ENCODE results near the gene PCYOX1L.

PCYOX1L gene

DNA sequence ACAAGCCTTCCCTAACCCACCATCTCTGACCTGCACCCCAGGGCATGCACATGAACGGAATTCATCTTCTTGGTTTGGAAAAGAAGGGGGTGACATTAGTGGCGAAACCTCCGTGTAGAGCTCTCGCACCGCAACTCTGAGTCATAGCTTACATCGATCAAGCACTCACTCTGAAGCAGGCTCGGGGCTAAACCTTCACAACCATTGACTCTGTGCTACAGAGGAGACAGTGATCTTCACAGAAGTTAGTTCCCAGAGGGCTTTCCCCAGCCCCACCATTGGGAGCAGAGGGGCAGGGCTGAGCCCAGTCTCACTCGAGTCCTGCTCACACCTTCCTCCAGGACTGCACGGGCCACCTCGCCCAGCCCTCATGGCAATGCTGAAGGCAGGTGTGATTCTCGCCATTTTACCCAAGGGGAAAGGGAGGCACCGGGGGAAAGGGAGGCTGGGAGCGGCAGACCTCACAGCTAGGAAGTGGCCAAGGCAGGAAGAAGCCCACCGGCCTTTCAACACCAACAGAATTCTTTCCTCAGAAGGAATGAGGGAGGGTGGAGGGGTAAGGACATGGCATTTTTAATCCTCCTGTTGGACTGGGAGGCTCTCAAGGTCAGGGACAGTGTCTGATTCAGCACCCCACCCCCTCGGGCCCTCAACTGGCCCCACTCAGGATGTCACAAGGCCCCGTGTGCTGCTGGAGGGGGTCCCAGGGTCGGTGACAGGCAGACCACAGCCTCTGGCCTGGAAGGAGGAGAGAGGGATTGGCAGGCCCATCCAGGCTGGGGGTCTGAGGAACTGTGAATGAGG is 47.1 kb downstream of the PCYOX1L start:
- H3K36me3 ChIP-seq (ENCODE audit: insufficient read depth, low read length), result peaks cover 29% of the 10 kb centered on the region
- H3K4me3 ChIP-seq (ENCODE audit: low read depth in 1 of 2, low read length in 2 of 2), result peak overlapping the region in 1 of 2 donors; percentile 53
- peaks cover 43% of the 10 kb centered on the region for H3K4me1 ChIP-seq (ENCODE audit: insufficient read depth, low read length)
- no peaks in the 10 kb centered on the region for H3K9me3 ChIP-seq (ENCODE audit: low read length)
- no peaks in the 10 kb centered on the region for H3K27me3 ChIP-seq (ENCODE audit: control insufficient read depth in 1 of 2, insufficient read depth in 2 of 2, low read length in 2 of 2)
- peak overlapping the region; percentile 91 for H3K27ac ChIP-seq (ENCODE audit: low read depth, low read length)
- peak overlapping the region; percentile 79 for H3K9ac ChIP-seq (ENCODE audit: low read length)

GRCh38 chr5:149405550-149406202 is 47.8 kb downstream of the PCYOX1L start:
- H3K36me3 ChIP-seq (ENCODE audit: insufficient read depth, low read length), result peaks cover 36% of the 10 kb centered on the region
- peak overlapping the region; percentile 91 for H3K27ac ChIP-seq (ENCODE audit: low read depth, low read length)
- H3K27me3 ChIP-seq (ENCODE audit: control insufficient read depth in 1 of 2, insufficient read depth in 2 of 2, low read length in 2 of 2), result no peaks in the 10 kb centered on the region
- H3K9me3 ChIP-seq (ENCODE audit: low read length), result no peaks in the 10 kb centered on the region
- peak overlapping the region; percentile 79 for H3K9ac ChIP-seq (ENCODE audit: low read length)
- peak overlapping the region in 1 of 2 donors; percentile 53 for H3K4me3 ChIP-seq (ENCODE audit: low read depth in 1 of 2, low read length in 2 of 2)
- H3K4me1 ChIP-seq (ENCODE audit: insufficient read depth, low read length), result peaks cover 36% of the 10 kb centered on the region

GRCh38 chr5:149406203-149406978 is 48.5 kb downstream of the PCYOX1L start:
- H3K27ac ChIP-seq (ENCODE audit: low read depth, low read length), result peak overlapping the region; percentile 99
- H3K4me1 ChIP-seq (ENCODE audit: insufficient read depth, low read length), result peaks cover 32% of the 10 kb centered on the region
- peak overlapping the region; percentile 99 for H3K9ac ChIP-seq (ENCODE audit: low read length)
- no peaks in the 10 kb centered on the region for H3K9me3 ChIP-seq (ENCODE audit: low read length)
- no peaks in the 10 kb centered on the region for H3K27me3 ChIP-seq (ENCODE audit: control insufficient read depth in 1 of 2, insufficient read depth in 2 of 2, low read length in 2 of 2)
- H3K4me3 ChIP-seq (ENCODE audit: low read depth in 1 of 2, low read length in 2 of 2), result peak overlapping the region; percentile 98 to 99
- peaks cover 43% of the 10 kb centered on the region for H3K36me3 ChIP-seq (ENCODE audit: insufficient read depth, low read length)

GRCh38 chr5:149406979-149407306 is 49.1 kb downstream of the PCYOX1L start:
- H3K9ac ChIP-seq (ENCODE audit: low read length), result peak overlapping the region; percentile 99
- H3K36me3 ChIP-seq (ENCODE audit: insufficient read depth, low read length), result peaks cover 49% of the 10 kb centered on the region

GRCh38 chr5:149407323-149408251 is 49.7 kb downstream of the PCYOX1L start:
- Histone ChIP-seq H3K27me3 (ENCODE audit: control insufficient read depth in 1 of 2, insufficient read depth in 2 of 2, low read length in 2 of 2) (no peaks in the 10 kb centered on the region), H3K4me1 (ENCODE audit: insufficient read depth, low read length) (peaks cover 32% of the 10 kb centered on the region), H3K36me3 (ENCODE audit: insufficient read depth, low read length) (peaks cover 55% of the 10 kb centered on the region), H3K9me3 (ENCODE audit: low read length) (no peaks in the 10 kb centered on the region), H3K27ac (ENCODE audit: low read depth, low read length) (peak overlapping the region; percentile 99), H3K9ac (ENCODE audit: low read length) (peak overlapping the region; percentile 99), H3K4me3 (ENCODE audit: low read depth in 1 of 2, low read length in 2 of 2) (peak overlapping the region; percentile 98 to 99)

More at GRCh38 chr5:149406979-149407306, 49.1 kb downstream of the PCYOX1L start:
- Histone ChIP-seq H3K9me3 (ENCODE audit: low read length) (no peaks in the 10 kb centered on the region), H3K4me3 (ENCODE audit: low read depth in 1 of 2, low read length in 2 of 2) (peak overlapping the region; percentile 98 to 99), H3K27me3 (ENCODE audit: control insufficient read depth in 1 of 2, insufficient read depth in 2 of 2, low read length in 2 of 2) (no peaks in the 10 kb centered on the region), H3K27ac (ENCODE audit: low read depth, low read length) (peak overlapping the region; percentile 99), H3K4me1 (ENCODE audit: insufficient read depth, low read length) (peaks cover 32% of the 10 kb centered on the region)

DNA sequence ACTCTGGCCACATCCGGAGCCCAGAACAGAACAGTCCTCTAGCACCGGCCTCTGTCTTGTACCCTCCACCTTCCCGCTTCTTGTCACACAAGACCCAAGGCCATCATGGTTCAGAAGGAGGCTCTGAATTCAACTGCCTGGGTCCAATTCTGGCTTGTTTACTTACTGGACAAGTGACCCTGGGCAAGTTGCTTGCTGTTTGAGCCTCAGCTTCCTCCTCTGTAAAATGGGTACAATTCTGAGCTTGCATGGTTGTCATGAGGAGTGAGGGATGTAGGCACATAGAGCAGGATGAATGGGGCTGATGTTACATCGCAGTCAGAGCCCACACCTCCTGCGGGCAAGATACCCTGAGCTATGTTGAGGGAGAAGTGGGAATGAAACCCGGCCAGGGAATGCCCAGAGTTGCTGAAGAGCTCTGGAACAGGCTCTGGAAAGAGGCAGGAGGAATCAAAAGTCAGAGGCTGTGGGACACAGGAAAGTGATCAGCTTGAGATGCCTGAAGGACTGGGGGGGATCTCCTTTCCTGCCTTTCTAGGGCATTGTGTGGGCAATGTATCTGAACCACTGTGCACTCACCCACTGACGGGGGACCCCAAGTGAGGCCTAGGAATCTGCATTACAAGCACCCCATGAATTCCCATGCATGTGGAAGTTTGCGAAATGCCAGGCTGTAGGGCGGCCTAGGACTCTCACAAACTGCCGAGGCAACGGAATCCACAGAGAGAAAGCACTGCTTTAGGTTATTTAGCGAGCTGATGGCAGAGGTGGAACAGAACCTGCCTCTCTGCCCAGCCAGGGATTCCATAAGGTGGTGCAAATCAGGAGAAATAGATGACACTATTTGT is 50.6 kb downstream of the PCYOX1L start:
- no peaks in the 10 kb centered on the region for H3K9me3 ChIP-seq (ENCODE audit: low read length)
- H3K4me3 ChIP-seq (ENCODE audit: low read depth in 1 of 2, low read length in 2 of 2), result peak overlapping the region; percentile 98 to 99
- H3K27ac ChIP-seq (ENCODE audit: low read depth, low read length), result peak overlapping the region; percentile 99
- peak overlapping the region; percentile 99 for H3K9ac ChIP-seq (ENCODE audit: low read length)
- H3K36me3 ChIP-seq (ENCODE audit: insufficient read depth, low read length), result peaks cover 64% of the 10 kb centered on the region
- peaks cover 31% of the 10 kb centered on the region for H3K4me1 ChIP-seq (ENCODE audit: insufficient read depth, low read length)
- no peaks in the 10 kb centered on the region for H3K27me3 ChIP-seq (ENCODE audit: control insufficient read depth in 1 of 2, insufficient read depth in 2 of 2, low read length in 2 of 2)

- Histone ChIP-seq H3K4me1 (ENCODE audit: insufficient read depth, low read length) (peaks cover 24% of the 10 kb centered on the region), H3K27me3 (ENCODE audit: control insufficient read depth in 1 of 2, insufficient read depth in 2 of 2, low read length in 2 of 2) (no peaks in the 10 kb centered on the region), H3K9me3 (ENCODE audit: low read length) (no peaks in the 10 kb centered on the region), H3K36me3 (ENCODE audit: insufficient read depth, low read length) (peaks cover 72% of the 10 kb centered on the region), H3K9ac (ENCODE audit: low read length) (peak overlapping the region; percentile 99), H3K4me3 (ENCODE audit: low read depth in 1 of 2, low read length in 2 of 2) (peak overlapping the region; percentile 98 to 99), H3K27ac (ENCODE audit: low read depth, low read length) (peak overlapping the region; percentile 99)
Observed at GRCh38 chr5:149409268-149409948, 51.6 kb downstream of the PCYOX1L start.

DNA sequence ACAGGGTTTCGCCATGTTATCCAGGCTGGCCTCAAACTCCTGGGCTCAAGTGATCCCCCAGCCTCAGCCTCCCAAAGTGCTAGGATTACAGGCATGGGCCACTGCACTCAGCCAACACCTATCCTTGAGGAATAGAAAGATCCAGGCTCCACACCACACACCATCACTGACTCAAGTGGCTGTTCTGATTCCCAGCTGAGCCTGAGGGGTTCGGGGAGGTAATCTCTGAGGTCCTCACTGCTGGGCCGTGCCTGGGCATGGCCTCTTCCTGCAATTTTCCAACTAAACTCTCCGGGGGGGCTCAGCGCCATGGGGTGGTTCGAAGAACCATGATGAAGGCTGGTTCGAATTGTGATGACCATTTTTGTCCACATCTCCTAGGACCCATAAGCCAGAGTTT is 52.2 kb downstream of the PCYOX1L start:
- H3K27me3 ChIP-seq (ENCODE audit: control insufficient read depth in 1 of 2, insufficient read depth in 2 of 2, low read length in 2 of 2), result no peaks in the 10 kb centered on the region
- peak overlapping the region; percentile 98 to 99 for H3K4me3 ChIP-seq (ENCODE audit: low read depth in 1 of 2, low read length in 2 of 2)
- peak overlapping the region; percentile 99 for H3K9ac ChIP-seq (ENCODE audit: low read length)
- peaks cover 24% of the 10 kb centered on the region for H3K4me1 ChIP-seq (ENCODE audit: insufficient read depth, low read length)
- H3K9me3 ChIP-seq (ENCODE audit: low read length), result no peaks in the 10 kb centered on the region
- H3K36me3 ChIP-seq (ENCODE audit: insufficient read depth, low read length), result peaks cover 78% of the 10 kb centered on the region
- H3K27ac ChIP-seq (ENCODE audit: low read depth, low read length), result peak overlapping the region; percentile 99

GRCh38 chr5:149410721-149411432 is 53.0 kb downstream of the PCYOX1L start:
- no peaks in the 10 kb centered on the region for H3K27me3 ChIP-seq (ENCODE audit: control insufficient read depth in 1 of 2, insufficient read depth in 2 of 2, low read length in 2 of 2)
- H3K27ac ChIP-seq (ENCODE audit: low read depth, low read length), result peak overlapping the region; percentile 99
- no peaks in the 10 kb centered on the region for H3K9me3 ChIP-seq (ENCODE audit: low read length)
- H3K4me1 ChIP-seq (ENCODE audit: insufficient read depth, low read length), result peaks cover 24% of the 10 kb centered on the region
- peak overlapping the region; percentile 99 for H3K9ac ChIP-seq (ENCODE audit: low read length)
- peak overlapping the region; percentile 98 to 99 for H3K4me3 ChIP-seq (ENCODE audit: low read depth in 1 of 2, low read length in 2 of 2)
- H3K36me3 ChIP-seq (ENCODE audit: insufficient read depth, low read length), result peaks cover 86% of the 10 kb centered on the region

Measured in muscle layer of colon (tissue), 2 donors.